IMR-90 (cell line): ENCODE results near the gene SLC48A1.
"Not testable (repeated sequence)": the region's sequence is repeated elsewhere in the genome, so short reads cannot be mapped to it uniquely, and the experiment has no call there.

ENCODE experiments used
- BHLHE40 ChIP-seq: fragments of 150-350 bp; IDR thresholded peaks from 2 replicates; pipeline ENCODE4 v1.6.1; 2016; ENCODE audit warnings: mild to moderate bottlenecking, low read depth, low read length
- CTCF ChIP-seq: conservative IDR thresholded peaks from 2 replicates; pipeline ENCODE4 v1.5.1; 2012; ENCODE audit warnings: mild to moderate bottlenecking, low read depth, low read length, improper control_type of control experiment
- MXI1 ChIP-seq: IDR thresholded peaks from 2 replicates; pipeline ENCODE4 v1.6.1; 2012; ENCODE audit warnings: low read depth, mild to moderate bottlenecking, low read length, moderate library complexity, borderline replicate concordance
- POLR2A ChIP-seq: IDR thresholded peaks from 2 replicates; pipeline ENCODE4 v1.6.1; 2012; ENCODE audit warnings: mild to moderate bottlenecking, low read depth, low read length
- RCOR1 ChIP-seq: IDR thresholded peaks from 2 replicates; pipeline ENCODE4 v1.6.1; 2012; ENCODE audit warnings: mild to moderate bottlenecking, low read length, improper control_type of control experiment; ENCODE audit not compliant: insufficient replicate concordance
- RFX5 ChIP-seq: IDR thresholded peaks from 2 replicates; pipeline ENCODE4 v1.8.0; 2012; ENCODE audit warnings: low read depth, mild to moderate bottlenecking, low read length, moderate library complexity
- USF2 ChIP-seq: fragments of 150-350 bp; IDR thresholded peaks from 2 replicates; pipeline ENCODE4 v1.6.1; 2017; ENCODE audit warnings: mild to moderate bottlenecking, antibody characterized with exemption, low read length, low read depth

GRCh38 chr12:47809518-47809917 is 36.5 kb downstream of the SLC48A1 start:
- TF ChIP-seq CTCF, RCOR1, MXI1, RFX5, BHLHE40, POLR2A, USF2: not testable (repeated sequence)
